ENCODE measurements around the gene XYLT1.

The XYLT1 gene

DNA sequence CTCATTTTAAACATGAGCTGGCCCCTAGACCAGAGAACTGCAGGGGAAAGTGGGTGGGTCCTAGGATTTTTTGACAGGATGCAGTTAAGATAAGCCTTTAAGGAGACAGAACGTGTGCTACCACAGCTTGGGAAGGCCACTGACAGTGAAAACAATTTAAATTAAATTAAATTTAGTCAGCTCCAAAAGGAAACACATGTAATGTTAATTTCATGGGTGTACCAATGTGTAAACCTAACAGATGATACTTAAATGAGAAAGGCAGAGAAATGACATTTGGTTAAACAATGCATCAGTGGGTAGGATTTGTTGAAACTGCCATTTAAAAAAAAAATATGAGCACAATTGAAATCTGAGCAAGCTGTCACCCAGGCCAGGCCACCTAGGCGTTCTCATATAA is 250.8 kb downstream of the XYLT1 start:
- DNase-seq: no peak

DNA sequence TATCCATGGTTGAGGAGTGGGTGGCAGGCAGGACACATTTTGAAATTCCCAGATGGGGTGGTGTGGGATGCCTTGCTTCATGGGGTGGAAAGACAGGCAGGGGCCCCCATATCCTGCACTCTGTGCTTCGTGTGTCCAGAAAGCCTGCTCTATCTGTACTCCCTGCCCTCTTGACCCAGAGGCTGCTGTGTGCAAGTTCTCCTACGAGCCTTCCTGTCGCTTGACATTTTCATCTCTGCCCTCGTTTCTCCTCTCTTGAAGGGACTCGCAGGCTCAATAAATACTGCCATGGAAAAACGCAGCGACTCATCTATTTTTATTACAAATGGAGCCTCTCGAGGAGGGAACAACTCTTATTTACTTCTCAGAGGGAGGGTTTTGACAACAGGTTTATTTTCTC is 254.8 kb downstream of the XYLT1 start:
- no peak for DNase-seq

DNA sequence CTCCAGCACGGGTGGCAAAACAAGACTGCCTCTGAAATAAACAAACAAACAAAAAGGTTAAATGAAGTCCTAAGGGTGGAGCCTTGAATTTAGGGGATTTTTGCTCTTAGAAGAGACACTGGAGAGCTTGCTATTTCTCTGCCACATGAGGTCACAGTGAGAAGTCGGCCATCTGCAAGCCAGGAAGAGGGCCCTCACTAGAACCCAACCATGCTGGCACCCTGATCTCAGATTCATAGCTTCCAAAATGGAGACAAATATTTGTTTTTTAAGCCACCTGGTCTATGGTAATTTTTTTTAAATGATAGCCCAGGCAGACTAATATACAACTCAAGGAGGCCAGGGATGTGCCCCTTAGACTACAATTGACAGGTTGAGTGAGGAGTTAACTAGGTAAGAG is 255.5 kb downstream of the XYLT1 start:
- no peak for DNase-seq

DNA sequence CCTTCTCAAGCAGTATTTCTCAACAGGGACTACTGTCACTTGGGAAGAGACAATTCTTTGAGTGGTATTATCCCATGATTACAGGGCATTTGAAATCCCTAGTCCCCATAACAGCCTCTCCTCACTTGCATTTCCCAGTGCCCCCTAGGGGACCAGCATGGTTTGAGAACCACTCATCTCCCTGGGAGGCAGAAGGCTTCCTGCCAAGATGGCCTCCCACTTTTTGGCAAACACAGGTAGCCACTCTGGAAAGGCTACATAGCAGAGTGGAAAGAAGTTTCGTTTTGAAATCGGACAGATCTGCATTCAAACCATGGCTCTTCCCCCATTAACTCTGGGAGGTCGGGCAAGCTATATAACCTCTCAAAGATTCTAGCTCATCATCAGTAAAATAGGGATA is 256.8 kb downstream of the XYLT1 start:
- no peak for DNase-seq

DNA sequence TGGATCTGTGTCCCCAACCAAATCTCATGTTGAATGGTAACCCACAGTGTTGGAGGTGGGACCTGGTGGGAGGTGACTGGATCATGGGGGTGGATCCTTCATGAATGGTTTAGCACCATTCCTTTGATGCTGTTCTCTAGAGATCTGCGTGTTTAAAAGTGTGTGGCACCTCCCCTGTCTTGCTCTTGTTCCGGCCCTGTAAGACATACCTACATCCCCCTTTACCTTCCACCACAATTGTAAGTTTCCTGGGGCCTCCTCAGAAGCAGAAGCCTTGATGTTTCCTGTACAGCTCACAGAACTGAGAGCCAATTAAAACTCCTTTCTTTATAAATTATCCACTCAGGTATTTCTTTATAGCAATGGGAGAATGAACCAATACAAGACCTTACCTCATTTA is 257.7 kb downstream of the XYLT1 start:
- no peak for DNase-seq

DNA sequence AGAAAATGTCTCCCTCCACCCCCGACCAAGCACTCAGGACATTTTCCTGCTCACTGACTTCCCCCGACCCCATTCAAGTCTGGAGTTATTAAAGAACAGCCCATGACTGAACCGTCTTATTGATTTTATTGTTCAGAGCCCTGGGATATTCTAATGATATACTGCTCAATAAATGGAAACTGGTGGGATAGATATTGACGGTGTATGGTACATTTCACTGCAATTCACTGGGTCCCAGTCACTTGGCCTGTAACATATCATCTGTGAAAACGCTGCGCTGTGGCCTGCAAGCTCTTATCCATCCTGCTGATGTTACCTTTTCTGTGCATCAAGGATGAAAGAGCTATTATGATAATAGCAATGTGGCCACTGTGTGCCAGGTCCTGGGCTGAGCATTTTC is 258.2 kb downstream of the XYLT1 start:
- DNase-seq: no peak

DNA sequence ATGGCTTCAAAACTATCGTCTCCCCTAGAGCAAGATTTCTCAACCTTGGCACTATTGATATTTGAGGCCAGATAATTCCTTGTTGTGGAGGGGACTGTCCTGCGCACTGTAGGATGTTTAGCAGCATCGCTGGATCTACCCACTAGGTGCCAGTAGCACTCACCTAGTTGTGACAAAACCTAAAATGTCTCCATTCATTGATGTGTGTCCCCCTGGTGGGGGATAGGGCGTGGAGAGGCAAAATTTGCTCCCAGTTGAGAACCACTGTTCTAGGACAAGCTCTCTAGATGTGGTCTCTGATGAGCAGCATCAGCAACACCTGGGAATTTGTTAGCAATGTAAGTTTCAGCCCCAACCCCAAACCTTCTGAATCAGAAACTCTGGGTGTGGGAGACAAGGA is 259.0 kb downstream of the XYLT1 start:
- DNase-seq: peak; percentile 43

DNA sequence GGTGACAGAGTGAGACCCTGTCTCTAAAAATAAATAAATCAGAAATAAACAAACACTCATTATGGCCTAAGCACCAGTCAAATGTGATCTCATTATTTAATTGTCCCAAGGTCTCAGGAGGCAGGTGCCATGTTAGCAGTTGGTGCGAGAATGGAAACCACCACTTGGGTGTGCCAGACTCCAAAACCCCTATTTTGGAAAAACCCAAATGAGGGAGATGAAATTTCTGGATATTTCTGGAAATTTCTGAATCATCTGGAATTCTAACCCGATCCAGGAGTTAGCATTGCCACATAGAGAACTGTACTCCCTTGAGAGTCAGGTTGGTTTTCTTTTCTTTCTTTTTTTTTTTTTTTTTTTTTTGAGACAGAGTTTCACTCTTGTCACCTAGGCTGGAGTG is 264.0 kb downstream of the XYLT1 start:
- no peak for DNase-seq

DNA sequence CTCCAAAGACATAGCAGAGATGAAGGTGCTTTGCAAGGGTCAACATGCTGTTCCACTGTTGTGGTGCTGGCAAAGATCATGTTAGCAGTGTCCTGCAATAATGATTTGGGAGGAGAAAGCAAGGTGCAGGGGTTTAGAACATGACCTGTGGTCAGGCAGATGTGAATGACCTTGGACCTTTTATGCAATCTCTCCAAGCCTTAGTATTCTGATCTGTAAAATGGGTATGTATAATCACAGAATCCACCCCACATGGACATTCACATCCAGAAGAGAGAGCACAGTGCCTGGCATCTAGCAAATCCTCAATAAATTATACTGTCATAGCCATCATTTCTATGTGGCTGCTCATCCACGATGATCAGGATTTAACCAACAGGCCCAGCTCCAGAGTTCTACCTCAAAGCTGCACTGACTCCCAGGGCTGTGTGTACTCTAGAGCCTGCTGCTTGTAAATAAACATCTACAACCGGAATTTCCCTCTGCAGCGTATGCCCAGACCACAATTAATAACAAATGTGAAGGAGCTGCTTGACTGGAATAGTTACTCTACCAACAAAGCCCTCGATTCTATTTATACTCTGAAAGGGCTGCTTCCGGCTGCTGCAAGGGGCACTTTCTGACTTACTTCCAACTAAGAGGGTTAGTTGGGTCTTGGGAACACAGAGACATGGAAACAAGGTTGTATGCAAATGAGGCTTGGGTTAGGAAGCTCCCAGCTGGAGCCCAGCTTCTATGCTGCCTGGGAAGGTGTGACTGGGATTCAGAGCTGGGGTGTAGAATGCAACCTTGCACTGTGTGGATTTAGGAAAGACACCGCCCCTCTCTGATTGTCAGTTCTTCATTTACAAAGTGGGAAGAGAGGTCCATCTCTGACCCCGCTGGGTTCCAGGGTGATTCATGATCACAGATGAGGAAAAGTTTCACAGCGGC is 265.2 kb downstream of the XYLT1 start:
- DNase-seq: no peak

DNA sequence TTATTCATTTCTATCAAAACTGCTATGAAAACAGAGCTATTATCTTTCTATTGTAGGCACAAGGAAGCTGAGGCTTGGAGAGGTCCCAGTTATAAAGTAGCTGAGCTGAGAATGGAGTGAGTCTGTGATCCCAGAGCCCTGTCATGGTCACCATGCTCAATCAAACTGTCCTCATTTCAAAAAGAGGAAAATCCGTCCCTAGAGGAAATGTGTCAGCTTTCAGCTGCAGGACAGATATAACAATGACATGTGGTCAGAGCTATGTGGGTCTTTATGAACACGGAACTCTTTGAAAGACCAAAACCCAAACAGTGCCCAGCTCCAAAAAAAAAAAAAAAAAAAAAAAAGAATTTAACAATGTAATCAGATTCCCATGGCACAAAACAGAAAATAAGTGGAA is 266.1 kb downstream of the XYLT1 start:
- DNase-seq: no peak

DNA sequence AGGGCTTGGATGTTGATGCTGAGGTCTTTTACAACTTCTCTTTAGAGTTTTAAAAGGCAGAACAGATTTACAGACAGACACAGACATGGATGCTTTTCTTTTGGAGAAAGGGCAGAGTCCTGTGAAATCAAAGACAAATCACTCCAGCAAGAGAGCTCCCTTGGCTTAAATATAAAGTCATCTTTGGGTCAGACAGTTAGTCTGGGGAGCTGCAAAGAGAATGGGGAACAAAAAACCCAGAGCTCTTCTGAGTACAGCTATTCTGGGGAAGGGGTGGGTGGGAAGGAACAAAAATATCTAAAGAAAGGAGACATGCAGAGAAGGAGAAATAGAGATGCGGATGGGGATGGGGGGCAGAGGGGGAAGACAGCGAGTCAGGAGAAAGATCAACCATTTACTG is 266.6 kb downstream of the XYLT1 start:
- no peak for DNase-seq

DNA sequence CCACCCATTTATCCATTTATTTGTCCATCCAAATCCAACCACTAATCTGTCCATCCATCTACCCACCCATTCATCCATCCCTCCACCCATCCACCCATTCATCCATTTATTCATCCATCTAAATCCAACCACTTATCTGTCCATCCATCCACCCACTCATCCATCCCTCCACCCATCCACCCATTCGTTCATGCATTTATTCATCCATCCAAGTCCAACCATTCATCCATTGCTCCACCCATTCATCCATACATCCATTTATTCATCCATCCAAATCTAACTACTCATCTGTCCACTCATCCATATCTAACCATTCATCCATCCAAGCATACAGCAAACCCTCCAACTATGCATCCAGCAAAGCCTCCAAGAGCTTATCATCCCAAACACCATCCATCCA is 267.3 kb downstream of the XYLT1 start:
- no peak for DNase-seq

DNA sequence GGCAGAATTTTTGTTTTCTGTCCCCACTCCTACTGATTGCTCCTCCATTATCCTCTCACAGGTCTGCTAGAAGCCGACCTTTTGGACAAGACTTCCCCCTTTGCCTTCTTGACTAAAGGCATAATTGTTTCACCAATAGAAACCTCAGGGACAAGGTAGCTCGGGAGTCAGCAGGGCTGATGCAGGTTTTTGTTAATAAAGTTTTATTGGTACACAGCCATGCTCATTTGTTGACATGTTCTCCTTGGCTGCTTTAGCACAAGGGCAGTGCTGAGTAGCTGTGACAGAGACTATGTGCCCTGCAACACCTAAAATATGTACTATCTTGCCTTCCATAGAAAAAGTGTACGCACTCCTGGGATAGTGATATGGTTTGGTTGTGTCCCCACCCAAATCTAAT is 271.6 kb downstream of the XYLT1 start:
- no peak for DNase-seq

DNA sequence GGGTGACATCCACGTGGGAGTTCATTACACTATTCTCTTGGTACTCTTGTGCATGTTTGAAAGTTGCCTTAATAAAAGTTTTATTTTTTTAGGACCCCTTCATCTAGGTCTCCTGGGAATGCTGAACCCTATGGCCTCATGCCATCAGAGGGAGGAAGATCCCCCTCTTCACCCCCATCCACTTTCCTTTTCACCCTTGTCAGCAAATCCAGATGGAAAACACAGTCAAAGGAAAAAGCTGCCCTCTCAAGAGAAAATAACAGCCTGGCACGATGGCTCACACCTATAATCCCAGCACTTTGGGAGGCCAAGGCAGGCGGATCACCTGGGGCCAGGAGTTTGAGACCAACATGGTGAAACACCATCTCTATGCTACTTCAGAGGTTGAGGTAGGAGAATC is 274.2 kb downstream of the XYLT1 start:
- no peak for DNase-seq

DNA sequence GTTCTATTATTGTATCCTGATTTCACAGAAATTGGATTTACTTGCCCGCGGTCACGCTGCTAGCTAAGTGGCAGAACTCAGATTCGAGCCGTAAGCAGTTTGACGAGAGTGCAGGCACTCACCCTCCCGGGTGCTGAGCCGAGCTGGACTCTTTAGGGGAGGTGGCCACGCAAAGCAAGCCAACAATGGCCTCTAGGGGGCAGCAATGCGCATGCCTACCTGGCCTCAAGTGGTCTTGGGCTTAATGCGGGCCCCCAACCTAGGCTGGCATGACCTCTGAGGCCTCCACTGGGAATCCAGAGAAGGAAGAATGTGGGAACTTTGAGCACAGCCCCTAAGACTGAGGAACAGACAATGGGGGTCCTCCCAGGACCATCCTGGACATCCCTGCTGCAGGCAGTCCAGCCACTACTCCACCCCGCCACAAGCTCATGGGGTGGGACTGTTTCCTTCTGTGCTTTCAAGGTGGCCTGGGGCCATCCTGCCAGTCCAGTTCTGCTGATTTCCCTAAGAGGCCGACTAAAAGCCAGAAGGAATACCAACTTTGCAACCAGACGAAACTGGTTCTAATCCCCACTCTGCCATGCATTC is 276.5 kb downstream of the XYLT1 start:
- DNase-seq: peak; percentile 56

DNA sequence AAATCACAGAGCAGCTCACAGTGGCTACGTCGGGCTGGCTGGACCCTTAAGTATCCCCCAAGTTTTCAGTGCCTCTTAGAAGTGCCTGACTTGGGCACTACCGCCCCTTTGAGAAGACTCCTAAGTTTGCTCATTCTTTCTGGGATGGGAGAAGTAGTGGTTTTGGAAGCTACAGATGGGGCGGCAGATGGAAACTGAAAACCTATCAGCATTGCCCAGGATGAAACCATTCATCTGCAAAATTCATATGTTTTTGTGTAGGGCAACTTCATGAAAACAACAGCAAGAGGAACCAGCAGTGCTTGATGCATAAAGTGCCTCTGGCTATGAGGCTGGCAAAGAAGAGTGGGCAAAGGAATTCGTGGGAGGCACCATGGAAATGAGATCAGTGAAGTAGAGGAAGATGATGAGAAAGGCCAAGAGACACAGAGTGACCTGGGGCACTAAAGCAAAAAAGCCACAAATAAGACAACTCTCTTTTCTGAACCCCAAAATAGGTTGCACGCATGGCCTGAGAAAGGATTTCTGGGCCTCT is 277.1 kb downstream of the XYLT1 start:
- DNase-seq: no peak

DNA sequence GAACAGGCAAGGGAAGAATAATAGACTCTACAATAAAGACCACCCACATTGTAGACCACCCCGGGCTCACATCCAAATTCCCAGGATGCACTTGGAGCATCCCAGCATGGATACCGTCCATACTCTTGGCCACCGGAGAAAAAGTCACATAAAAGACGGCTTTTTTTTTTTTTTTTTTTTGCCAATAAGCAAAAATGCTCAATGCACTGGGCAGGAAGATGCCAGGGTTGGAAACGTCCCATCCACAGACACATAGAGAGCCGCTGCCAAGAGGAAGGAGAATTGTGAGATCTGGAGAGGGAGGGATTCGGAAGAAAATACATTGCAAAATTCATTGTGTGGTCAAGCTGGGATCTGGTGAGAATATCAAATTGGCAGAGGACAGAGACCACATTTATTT is 286.7 kb downstream of the XYLT1 start:
- DNase-seq: no peak

DNA sequence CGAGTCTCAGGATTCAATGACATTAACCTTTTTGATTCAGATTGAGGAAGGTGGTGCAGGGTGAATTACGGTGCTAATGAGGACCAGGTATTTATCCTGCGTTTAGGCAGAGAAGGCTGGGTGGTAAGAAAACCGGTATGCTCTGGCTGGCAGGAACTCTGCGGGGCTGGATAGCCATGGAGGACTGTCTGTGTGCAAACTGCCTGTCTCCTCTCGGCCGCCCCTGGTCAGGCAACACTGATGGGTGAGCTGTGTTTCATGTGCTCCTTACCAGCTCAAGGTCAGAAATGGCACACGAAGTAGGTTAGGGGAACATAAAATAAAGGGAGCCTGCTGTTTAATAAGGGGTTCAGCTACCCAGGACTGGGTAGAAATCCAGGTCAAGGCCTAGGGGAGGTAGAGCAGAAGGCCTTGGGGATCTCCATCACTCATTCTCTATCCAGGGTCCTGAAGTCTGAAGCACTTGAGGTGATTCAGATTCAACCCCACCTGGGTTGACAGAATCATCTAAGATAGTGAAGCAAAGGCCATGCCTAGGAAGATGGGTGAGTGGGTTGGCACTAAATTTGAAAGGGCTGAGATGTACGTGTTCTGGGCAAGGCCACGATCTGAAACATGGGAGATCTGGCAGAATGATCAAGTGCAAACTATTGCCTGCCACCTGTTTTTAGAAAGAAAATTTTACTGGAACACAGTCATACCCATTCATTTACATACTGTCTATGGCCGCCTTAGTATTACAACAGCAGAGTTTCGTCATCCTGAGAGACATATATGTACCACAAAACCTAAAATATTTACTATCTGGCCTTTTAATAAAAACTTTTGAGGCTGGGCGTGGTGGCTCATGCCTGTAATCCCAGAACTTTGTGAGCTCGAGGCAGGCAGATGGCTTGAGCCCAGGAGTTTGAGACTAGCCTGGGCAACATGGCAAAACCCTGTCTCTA is 292.5 kb downstream of the XYLT1 start:
- no peak for DNase-seq

DNA sequence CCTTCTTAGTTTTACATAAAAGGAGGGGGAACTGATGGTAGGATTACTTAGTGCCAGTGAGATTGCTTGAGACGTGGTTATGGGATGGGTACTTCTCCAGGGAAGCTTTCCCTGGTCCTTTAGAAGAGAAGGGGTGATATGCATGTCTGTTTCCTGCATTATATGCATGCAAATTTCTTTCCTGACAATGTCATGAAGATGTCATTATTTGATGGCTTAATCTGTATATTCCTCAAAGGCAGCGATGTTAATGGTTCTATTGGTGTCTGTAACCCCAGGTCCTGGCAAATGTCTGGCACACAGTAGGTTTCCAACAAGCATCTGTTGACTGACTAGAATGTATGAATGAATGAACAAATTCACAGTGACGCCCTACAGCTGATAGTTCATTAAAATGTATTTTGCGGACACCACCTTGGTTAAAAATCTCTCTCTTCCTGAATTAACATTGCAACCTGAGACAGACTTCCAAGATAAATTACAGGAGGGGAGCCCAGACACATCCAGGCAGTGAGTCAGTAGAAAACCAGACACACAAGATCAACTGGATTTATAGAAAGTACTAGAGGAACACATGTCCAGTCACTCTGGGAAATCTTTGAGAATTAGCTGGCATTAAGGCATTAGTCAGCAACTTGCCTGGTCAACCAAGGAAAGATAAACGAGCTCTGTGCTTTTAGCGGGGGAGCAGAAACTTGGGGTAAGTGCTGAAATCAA is 293.4 kb downstream of the XYLT1 start:
- no peak for DNase-seq

DNA sequence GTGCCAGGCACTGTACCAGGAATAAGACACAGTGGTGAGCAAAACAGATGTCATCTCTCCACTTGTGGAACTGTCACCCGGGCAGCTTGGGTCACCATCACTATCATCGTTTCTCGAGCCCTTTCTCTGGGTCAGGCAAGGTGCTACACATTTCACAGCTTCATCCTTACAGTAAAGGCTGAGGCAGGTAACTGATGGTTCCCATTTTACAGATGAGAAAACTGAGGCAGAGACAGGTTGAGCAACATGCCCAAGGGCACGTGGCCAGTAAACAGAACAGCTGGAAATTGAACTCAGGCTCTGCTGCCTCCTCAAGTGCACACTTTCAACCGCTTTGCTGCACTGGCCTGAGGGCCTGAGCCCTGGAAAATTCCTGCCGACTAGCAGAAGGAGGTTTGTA is 294.6 kb downstream of the XYLT1 start:
- DNase-seq: no peak

DNA sequence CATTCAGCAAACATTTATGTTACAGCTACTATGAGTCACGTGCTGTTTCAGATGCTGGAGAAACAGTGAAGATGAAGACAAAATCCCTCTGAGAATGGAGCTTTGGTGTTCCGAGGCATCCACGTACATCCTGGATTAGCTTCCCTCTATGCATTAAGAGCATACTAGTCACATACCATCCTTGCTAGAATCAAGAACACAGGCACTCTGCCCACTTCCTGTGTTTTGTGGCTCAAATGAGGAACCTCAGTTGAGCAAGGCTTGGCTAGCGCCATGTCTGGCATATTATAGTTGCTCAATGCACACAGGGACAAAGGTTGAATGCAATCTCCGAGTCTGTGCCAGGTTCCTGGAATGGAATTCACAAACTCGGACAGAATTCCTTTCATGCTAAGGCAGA is 297.5 kb downstream of the XYLT1 start:
- peak; percentile 21 for DNase-seq
